Measurements from ENCODE around the gene ADAM33.

ADAM33 gene

DNA sequence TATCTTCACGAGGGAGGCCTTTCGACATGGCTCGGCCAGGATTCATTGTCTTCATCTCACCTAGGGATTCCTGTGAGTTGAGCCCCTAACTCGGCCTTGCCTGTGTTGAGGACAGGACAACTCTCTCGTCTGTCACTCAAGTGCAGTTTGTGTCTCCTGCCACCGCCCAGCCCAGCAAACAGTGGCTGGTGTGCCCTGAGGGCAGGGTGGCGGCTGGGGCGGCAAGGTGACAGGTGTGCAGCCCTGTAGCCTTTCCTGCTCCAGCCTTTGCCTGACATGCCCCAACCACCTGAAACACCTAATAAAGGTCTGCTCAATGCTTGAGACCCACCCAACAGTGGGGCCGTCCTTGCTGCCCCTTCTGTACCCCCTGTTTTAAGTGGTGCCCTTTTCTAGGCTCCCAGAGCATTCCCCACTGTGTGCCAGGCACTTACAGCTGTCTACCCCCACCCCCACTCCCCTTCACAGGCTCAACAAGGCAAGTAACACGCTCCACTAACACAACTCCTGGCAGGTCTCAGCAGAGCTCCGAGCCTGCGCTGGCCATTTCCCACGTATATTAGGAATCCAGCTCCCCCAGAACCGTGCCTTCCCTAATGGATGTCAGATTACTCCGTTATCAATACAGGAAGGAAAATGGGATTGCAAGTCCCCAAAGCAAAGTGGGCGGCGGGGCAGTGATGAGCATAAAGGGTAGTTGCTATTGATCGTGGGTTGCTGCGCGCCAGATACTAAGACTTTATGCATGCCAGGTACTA lies 36.3 kb downstream of the ADAM33 start:
- no peak for DNase-seq

DNA sequence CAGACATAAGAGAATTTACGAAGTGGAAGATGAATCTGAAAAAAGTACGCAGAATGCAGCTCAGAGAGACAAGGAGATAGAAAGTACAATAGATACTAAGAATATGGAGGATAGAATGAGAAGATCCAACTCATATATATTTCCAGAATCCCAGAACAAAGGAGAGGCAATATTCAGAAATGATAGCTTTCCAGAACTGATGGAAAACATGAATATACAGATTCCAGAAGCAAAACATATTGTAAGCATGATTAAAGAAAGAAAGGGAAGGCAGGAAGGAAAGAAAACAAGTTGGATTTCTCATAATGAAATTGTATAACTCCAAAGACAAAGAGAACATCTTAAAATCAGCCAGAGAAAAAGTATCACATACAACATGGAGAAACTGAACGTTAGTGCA lies 41.6 kb downstream of the ADAM33 start:
- DNase-seq, result no peak

DNA sequence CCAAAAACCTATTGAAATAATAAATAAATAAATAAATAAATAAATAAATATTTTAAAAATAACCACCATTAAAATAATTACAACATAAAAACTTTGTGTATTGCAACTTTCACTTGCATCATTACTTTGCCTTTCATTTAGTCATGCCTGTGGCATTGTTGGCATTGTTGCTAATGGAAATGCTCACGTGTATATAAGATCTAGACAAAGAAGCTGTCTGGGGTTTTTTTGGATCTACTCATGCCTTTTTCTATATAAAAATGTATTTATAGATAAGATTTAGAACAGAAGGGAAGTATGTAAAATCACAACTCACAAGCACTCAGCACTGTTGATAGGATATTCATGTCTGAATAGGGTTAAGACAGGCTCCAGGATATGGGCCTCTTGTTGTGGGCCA lies 46.5 kb downstream of the ADAM33 start:
- no peak for DNase-seq

DNA sequence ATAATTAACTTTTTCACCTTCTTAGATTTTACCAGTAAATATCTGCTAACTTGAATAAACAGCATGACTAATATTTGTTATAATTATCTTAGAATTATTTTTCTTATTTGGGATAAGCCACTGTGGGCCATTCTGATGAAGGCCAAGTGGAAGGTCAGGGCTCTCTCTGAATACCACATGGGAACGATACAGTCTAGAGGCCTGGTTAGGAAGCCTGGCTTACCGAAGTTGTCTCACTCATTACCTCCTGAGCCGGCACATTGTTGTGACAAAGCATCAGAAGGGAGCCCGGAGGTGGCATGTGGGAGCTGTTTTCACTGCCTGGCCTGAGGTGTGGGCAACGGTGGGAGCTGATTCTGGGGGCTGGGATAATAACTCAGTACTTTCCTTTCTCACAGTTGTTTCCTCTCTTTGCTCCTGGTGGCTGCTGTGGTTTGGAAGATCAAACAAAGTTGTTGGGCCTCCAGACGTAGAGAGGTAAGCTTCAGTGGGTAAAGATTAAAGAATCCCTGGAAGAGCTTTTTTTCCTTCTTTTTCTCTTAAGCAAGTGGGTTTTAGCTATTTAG lies 47.8 kb downstream of the ADAM33 start:
- no peak for DNase-seq

DNA sequence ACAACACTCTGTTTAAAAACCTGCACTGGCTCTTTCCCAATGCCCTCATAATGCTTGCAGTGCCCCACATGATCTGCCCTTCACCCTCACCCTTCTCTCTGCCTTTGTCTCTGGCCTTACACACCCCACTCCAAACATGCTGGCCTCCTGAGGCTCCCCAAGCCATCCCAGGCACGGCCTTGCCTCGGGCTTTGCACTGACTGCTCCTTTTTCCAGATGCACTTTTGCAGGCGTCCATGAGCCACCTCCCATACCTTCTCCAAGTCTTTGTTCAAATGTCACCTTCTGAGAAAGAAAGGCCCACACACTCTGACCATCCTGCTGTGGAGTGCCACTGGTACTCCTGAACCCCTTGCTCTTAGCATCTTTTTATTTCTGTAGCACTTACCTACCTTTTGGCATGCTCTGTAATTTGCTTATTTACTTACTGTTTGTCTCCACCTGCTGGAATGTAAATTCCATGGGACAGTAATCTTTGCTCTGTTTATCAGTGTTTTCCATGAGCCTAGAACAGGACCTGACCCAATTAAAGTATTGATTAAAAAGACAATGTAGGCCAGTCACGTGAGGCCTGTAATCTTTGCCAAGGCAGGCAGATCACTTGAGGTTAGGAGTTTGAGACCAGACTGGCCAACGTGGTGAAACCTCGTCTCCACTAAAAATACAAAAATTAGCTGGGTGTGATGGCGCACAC lies 49.4 kb downstream of the ADAM33 start:
- no peak for DNase-seq

DNA sequence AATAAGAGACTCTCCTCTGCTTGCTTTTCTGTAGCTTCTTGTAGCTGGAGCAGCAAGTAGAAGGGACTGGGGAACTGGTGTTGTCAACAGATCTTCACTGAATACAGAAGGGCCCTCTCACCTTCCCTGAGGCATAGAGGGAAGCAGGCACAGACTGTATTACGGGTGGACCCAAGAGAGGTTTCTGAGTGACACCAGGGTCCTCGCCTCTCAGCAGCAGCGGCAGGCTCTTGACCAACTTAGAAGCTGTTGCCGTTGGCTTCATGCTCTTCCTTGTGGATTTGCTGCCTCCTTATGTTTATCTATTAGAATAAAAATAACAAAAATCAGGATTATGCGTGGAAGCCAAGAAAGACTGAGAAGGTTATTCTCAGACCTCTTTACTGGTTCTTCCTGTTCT lies 50.3 kb downstream of the ADAM33 start:
- no peak for DNase-seq

DNA sequence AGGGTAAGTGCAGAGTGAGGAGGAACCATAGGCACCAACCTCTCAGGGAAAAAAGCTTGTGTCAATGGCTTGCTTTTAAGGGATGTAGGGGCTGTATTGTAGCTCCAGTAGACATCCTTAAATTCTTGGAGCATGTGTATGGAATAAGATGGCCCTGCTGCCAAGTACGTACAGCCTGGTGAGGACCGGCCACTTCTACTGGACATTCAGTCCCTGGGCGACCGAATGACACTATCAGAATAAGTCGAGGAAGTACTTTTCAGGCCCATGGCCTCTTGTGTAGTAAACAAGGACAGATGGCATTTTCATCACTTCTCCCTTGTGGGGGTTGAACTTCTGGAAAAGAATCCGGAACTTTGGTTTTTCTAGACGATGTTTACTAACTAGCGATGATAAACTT lies 51.4 kb downstream of the ADAM33 start:
- DNase-seq, result no peak

DNA sequence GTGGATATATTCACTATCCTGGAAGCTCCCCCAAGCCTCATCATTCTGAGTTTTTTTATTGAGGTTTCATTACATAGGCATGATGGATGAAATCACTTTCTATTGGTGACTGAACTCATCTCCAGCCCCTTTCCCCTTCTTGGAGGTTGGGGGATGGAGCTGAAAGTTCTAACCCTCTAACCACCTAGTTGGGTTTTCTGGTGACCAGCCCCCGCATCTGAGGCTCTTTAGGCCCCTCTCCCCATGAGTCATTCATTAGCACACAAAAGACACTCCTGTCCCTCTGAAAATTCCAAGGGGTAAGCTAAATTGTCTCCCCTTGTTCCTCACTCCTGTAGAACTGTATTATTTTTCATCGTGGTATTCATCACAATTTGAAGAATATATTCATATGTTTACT lies 51.9 kb downstream of the ADAM33 start:
- DNase-seq, result no peak

DNA sequence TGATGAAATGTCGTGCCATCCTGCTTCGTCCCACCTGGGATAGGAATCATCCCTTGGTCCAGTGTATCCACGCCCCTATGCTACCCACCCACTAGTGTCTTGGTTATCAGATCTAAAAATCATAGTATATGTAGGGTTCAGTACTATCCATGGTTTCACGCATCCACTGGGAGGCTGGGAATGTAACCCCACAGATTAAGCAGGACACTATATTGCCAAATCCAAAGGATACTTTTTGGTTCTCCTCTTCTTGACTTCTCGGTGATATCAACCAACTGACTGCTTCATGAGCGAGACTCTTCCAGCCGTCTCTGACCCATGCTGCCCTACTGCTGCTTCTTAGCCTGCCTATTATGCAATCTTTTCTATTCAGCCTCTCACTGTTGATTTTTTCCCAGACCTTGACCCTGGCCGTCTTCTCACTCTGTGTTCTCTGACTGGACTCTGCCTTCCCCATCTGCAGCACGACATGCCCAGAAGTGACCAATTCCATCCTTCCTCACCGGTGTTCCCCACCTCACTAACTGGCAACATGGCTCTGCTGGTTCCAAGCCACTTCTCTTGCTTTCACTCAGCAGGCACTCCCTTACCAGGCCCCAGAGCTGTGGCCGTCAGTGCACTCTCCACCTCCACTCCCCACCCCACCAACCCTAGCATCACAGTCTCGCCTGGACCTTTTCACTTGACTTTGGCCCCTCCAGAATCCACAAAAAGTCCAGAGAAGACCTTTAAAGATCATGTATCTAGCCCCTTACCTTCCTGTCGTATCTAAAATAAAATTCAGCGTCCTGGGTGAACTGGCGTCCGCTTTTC lies 53.1 kb downstream of the ADAM33 start:
- no peak for DNase-seq

DNA sequence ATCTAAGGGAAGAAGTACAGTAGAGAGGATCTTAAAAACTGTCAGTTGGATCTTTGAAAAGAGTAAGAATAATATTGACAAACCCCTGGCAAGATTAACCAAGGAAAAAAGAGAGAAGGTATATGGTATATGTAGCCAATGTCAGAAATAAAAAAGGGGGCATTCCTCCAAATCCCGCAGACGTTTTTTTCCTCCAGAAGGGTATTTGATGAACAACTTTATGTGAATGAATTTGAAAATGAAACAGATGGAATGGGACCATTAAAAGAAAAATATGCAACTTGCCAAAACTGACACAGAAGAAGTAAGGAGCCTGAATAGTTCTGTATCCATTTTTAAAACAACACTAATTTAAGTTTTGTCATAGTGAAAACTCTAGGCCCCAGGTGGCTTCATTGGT lies 54.3 kb downstream of the ADAM33 start:
- DNase-seq, result no peak

DNA sequence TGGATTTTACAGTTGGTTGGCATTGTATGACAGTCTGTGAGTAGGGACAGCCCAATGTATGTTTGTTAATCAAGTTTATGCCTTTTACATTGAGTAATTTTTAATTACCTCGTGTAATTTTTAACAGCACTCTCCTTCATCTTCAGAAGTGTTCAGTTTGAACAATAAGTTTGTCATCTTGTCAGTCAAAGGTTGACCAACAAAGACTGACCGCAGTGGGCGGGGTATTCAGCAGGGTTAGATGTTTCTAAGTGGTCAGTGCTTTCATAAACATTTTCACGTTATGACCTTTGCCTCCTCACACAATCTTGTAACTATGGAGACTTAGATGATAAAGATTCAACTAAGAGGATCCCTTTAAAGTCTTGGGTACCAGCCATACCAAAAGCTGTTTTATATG lies 59.4 kb downstream of the ADAM33 start:
- no peak for DNase-seq

DNA sequence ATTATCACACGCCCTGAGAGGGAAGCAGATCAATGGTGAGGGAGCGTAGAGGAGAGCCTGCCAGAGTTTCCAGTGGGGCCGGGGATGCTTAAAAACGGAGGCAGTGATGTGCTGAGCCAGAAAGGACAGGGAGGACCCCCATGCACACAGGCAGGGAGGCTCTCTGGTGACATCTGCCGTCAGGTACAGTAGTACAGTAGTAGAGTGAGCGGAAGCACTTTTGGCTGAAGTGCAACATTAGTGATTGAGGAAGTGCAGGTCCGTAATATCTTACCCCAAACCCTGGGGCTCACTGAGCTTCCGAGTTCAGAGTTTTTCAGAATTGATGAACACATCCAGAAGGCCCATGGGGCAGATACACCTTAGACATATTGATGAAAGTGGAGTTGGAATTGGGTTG lies 60.7 kb downstream of the ADAM33 start:
- DNase-seq, result no peak

Data from activated CD4-positive, alpha-beta T cell treated with anti-CD3 and anti-CD28 coated beads for 1 hour (primary cell).